Cerebellar nuclear complex (tissue), 1 donor: ENCODE results near the gene IVD.

Experiments
- DNase-seq, 2 experiments: peaks; one replicate each; lab custom pipeline; 2025; lab: John Stamatoyannopoulos, UW

The IVD gene

DNA sequence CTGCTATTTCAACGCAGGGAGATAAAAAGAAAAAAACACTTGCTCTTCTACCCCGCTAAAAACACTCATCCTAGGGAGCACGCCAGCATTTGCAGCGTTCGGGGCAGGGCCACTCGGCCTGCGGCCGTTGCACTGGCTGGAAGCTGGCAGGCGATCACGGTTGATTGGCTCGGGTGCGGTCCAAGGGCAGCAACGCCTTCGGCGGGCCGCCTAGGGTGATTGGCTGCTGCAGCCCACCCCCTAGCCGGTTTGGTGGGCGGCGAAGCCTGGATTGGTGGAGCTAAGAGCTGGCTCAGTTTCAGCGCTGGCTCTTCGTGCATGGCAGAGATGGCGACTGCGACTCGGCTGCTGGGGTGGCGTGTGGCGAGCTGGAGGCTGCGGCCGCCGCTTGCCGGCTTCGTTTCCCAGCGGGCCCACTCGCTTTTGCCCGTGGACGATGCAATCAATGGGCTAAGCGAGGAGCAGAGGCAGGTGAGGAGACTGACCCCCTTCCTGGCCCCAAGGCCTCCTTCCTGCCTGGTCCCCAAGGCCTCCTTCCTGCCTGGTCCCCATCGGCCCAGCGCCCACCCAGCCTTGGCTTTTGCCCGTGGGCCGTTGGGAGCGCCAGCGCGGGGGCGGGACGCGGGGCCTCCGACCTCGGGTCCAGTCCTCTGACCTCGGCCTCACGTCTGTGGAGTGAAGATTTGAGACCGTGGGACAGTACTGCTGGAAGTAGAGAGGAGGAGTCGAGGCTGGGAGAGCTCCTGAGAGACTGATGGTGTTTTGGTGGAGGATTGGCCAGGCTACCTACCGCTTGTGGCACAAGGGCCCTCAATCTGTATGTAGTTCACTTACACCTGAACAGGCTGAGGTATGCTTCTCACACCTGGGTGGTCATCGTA lies at the start of gene IVD:
Gene IVD, plus strand, starts transcription at position 295 of the 881 bp plus-strand sequence. Its CDS starts 33 bp downstream, at position 328.
- peak; percentile 75 to 97 for DNase-seq

DNA sequence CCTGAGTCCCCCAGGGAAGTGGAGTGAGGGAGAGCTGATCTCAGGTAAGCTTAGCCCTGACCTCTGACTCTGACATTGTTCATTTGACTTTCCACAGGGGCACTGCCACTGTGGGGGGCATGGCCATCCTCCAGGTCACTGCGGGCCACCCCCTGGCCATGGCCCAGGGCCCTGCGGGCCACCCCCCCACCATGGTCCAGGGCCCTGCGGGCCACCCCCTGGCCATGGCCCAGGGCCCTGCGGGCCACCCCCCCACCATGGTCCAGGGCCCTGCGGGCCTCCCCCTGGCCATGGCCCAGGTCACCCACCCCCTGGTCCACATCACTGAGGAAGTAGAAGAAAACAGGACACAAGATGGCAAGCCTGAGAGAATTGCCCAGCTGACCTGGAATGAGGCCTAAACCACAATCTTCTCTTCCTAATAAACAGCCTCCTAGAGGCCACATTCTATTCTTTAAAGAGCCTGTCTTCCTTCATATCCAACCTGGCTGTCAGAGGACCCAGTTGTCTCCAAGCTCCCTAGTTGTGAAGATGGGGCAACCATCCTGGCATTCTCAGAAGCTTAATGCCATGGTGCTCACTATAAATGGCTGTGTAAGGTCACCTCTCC lies 49.5 kb upstream of the IVD start:
- DNase-seq, result no peak

DNA sequence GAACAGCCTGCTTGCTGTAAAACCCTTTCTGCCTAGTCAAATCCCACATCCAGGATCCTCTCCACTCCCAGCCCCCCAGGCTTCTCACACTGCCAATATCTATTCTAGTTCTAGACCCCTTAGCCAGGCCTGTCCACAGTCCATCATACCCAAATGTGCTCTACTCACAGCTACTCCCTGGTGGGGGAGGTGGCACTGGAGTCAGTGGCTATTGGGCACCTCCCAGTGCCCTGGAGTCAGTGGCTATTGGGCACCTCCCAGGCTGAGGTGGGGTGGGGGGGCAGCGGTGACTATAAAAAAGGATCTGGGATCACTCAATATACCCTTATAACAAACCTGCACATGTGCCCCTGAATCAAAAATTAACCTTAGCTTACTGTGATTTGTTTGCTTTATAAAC lies 48.3 kb upstream of the IVD start:
- no peak for DNase-seq

DNA sequence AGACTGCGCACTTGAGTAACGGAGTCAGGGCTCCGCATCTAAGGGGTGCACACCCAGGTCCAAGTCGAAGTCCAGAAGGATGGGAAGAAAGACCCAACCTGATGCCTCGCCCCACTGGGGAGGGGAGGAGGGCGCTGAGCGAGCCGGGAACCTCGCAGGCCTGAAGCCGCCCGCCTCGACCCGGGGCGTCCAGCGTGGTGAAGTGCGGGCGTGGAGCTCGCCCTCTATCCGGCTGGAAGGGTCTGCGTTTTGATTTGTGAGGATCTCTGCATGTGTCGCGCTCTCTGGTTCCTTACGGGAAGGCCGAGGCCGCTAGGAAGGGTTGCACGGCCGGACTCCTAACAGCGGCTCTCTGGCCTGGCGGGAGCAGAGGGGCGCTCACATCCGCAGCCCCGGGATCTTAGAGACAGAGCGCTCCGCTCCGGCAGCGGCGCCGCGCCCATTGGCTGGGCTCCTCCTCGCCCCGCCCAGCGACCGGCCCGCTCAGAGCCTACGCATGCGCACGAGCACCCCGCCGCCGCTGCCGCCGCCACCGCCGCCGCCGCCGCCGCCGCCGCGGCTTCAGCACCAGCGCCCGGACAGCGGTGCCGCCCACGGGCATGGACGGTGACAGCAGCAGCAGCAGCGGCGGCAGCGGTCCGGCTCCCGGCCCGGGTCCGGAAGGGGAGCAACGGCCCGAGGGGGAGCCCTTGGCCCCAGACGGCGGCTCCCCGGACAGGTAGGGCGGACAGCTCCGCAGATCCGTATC lies 47.7 kb upstream of the IVD start, which contains the start of gene DISP2:
Gene DISP2, plus strand, starts transcription at position 497 of the 748 bp plus-strand sequence. Its CDS starts 103 bp downstream, at position 600.
- DNase-seq, result peak in 1 of 2 experiments; percentile 17

DNA sequence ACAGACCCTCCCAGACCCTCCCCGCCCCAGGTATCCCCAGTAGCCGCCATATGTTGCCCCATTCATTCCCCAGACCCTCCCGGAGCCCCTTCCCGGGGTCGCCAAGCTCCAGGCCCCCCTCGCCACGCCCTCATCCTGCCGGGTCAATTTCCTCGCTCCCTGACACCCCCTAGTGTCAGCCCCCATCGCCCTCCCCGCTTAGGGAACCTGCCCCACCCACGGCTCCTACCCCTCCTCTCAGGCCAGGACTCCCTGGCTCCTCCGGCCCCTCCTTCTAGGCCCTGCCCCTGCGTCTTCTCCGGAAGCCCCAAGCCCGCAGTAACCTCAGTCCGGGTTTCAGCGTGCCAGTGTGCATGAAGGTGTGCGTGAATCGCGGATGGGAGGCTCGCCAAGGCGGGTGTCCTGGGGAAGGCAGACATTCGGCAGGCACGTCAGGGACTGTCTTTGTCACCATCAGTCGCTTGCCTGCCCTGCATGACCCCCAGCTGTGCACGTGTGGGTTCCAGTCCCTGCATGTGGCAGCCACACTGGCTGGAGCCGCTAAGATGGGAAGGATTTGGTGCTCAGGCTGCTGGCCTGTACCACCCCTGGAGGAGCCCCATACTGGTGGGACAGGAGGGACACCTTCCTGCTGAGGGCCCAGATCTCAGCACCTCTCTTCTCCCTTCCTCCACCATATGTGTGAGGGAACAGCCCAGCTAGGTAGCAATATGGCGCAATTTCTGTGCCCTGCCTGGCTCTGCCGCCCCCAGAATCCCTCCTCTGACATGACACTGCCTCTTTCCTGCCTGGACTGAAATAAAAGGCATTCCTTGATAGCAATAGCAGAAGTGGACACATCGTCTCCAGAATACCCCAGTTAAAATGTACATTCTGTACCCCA lies 46.9 kb upstream of the IVD start:
- DNase-seq, result peak in 1 of 2 experiments; percentile 35

DNA sequence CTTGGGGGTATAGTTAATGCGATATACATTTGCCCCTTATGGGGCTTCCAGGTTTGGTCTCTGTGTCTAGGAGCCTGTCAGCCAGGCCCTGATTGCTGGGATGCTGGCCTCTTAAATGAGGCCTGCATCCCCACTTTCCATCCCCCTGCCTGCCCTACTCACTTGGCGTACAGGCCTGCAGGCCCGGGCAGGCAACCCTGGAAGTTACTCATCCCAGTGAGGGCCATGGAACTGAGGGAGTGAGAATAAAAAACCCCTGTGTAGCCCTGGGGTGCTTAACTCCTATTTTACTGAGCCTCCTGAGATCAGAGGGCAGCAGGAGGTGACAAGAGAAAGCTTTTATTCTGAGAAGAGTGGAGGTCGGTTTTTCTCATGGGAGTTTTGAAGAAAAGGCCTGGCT lies 45.6 kb upstream of the IVD start:
- DNase-seq, result no peak

DNA sequence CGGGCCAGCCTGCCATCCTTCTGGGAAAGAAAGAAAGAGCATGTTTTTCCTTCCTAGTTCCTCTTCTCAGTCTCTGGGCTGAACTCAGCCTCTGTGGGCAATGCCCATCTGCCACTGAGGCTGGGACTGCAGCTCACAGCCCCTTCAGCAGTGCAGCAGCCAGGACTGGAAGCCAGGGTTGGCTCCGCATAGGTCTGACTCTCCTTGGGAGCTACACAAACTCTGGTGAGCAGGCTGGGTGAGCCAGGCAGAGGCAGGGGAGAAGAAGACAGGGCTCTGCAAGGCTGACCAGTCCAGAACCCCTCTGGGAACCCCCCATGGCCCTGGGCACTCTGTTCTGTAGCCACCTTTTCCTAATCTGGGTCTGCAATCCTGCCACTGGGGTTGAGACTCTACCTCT lies 44.0 kb upstream of the IVD start:
- no peak for DNase-seq

DNA sequence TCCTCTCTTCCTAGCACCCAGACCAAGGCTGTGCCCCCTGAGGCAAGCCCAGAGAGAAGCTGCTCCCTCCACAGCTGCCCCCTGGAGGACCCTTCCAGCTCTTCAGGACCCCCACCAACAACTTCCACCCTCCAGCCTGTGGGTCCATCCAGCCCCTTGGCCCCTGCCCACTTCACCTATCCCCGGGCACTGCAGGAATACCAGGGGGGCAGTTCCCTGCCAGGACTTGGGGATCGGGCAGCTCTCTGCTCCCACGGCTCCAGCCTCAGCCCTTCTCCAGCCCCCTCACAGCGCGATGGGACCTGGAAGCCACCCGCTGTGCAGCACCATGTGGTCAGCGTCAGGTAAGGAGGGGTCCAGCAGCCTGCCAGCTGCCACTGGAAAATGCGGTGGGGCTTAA lies 42.0 kb upstream of the IVD start:
- no peak for DNase-seq

DNA sequence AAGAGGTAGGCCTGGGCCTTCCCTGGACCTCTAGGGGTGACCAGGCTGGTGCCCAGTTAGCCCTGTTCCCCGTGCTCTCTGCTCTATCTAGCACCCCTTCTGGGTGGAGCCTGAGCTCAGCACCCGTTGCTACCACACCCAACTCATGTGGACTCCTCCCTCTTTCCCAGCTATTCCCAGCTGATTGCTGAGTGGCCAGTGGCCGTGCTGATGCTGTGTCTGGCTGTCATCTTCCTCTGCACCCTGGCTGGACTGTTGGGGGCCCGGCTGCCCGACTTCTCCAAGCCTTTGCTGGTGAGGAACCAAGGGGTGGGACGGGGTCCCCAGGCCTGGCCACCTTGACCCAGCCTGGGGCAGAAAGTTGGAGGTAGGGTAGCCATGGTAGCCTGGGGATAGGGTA lies 41.3 kb upstream of the IVD start:
- DNase-seq, result no peak

DNA sequence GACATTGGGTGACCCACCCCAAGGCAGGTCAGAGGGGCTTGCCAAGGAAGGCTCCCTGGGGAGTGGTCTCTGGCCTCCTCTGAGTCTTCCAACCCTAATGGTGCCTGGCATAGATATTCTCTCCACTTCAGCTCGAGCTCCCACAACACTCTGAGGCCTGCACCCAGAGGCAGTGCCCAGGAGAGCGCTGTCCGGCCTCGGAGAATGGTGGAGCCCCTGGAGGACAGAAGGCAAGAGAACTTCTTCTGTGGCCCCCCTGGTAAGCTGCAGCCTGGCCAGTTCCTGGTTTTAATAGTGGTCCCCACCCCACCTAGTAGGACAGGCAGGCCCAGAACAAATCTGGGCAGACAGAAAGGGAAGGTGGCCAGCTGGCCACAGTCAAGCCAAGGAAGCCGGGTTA lies 40.6 kb upstream of the IVD start:
- no peak for DNase-seq

DNA sequence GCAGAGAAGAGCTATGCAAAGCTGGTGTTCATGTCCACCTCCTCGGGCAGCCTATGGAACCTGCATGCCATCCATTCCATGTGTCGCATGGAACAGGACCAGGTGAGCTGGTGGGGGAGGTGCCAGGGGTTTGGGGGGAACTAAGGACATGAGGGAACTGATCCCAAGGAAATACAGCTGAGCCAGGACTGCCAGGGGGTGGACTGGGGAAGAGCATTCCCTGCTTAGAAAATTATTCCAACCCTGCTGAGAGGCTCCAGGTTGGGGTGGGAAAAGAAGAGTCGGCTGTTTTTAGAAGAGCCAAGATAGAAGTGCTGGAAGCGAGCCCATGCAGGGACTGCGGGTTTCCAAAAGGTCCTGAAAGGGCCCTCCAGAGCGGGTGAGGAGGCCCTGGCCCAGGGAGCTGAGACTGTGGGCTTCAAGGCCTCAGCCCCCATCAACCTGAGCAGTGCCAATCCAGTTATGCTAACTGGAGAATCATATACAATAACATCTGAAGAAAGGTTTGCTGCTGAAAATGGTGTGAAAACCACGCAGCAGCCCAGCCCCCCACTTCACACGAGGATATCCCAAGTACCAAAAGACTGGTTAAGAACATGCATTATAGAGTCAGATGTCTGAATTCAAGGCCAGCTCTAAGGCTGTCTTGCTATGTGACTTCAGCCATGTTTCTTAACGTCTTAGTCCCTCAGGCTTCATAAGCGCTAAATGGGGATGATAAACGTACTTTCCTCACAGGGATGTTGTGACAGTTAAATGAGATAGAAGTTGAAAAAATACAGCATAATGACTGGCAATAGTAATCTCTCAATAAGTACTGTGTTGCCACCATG lies 39.8 kb upstream of the IVD start:
- DNase-seq, result no peak

DNA sequence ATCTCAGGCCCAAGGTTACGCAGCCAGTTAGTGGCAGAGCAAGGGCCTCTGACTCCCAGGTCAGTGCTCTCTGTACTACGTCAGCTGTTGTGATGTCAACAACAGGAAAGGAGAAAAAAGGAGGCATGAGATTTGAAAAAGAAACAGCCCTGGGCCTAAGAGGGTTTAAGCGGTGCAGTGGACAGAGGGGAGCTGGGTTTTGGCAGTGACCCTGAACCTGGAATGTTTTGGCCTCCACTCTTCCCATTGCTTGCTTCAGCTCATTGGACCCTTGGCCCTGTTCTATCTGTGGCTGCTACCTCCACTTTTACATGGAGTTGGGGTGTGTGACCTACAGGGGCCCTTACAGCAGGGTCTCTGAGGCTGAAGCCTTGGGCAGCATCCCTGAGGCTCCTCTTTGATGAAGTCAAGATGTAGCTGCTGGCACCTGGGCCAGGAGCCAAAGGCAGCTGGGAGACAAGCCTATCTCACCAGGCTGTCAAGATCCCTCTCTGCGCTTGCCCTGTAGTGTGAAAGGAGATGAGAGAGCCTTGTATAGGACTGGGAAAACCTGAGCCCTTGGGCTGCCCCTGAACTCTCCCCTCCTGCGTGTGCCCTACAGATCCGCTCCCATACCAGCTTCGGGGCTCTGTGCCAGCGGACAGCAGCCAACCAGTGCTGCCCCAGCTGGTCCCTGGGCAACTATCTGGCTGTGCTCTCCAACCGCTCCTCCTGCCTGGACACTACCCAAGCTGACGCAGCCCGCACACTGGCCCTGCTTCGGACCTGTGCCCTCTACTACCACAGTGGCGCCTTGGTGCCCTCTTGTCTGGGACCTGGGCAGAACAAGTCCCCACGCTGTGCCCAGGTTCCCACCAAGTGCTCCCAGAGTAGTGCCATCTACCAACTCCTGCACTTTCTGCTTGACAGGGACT lies 38.9 kb upstream of the IVD start:
- peak; percentile 45 to 78 for DNase-seq

DNA sequence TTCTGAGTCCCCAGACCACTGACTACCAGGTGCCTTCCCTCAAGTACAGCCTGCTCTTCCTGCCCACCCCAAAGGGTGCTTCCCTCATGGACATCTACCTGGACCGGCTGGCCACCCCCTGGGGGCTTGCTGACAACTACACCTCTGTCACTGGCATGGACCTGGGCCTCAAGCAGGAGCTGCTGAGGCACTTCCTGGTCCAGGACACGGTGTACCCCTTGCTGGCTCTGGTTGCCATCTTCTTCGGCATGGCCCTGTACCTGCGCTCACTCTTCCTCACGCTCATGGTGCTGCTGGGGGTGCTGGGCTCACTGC lies 38.3 kb upstream of the IVD start:
- no peak for DNase-seq

DNA sequence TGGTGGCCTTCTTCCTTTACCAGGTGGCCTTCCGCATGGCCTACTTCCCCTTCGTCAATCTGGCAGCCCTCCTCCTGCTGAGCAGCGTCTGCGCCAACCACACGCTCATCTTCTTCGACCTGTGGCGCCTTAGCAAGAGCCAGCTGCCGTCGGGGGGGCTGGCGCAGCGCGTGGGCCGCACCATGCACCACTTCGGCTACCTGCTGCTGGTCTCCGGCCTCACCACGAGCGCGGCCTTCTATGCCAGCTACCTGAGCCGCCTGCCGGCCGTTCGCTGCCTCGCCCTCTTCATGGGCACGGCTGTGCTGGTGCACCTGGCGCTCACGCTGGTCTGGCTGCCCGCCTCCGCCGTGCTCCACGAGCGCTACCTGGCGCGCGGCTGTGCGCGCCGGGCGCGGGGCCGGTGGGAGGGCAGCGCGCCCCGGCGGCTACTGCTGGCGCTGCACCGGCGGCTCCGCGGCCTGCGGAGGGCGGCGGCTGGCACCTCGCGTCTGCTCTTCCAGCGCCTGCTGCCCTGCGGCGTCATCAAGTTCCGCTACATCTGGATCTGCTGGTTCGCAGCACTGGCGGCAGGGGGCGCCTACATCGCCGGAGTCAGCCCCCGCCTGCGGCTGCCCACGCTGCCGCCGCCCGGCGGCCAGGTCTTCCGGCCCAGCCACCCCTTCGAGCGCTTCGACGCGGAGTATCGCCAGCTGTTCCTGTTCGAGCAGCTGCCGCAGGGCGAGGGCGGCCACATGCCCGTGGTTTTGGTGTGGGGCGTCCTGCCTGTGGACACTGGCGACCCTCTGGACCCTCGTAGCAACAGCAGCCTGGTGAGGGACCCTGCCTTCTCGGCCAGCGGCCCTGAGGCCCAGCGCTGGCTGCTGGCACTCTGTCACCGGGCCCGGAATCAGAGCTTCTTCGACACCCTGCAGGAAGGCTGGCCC lies 37.6 kb upstream of the IVD start:
- peak in 1 of 2 experiments; percentile 34 for DNase-seq

DNA sequence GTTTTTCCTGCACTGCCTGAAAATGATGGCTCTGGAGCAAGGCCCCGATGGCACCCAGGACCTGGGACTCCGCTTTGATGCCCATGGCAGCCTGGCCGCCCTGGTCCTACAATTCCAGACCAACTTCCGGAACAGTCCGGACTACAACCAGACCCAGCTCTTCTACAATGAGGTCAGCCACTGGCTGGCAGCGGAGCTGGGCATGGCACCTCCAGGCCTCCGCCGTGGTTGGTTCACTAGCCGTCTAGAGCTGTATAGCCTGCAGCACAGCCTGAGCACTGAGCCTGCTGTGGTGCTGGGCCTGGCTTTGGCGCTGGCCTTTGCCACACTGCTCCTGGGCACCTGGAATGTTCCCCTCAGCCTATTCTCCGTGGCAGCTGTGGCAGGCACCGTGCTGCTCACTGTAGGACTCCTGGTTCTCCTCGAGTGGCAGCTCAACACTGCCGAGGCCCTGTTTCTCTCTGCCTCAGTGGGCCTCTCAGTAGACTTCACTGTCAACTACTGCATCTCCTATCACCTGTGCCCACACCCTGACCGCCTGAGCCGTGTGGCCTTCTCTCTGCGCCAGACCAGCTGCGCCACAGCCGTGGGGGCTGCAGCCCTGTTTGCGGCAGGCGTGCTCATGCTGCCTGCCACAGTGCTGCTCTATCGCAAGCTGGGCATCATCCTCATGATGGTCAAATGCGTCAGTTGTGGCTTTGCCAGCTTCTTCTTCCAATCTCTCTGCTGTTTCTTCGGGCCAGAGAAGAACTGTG lies 36.7 kb upstream of the IVD start:
- DNase-seq, result no peak

DNA sequence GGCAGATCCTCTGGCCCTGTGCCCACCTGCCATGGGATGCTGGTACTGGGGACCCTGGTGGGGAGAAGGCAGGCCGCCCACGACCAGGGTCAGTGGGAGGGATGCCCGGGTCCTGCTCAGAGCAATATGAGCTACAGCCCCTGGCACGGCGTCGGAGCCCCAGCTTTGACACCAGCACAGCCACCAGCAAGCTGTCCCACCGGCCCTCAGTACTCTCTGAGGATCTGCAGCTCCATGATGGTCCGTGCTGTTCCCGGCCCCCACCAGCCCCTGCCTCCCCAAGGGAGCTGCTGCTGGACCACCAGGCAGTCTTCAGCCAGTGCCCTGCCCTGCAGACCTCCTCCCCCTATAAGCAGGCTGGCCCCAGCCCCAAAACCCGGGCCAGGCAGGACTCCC lies 36.1 kb upstream of the IVD start:
- no peak for DNase-seq

DNA sequence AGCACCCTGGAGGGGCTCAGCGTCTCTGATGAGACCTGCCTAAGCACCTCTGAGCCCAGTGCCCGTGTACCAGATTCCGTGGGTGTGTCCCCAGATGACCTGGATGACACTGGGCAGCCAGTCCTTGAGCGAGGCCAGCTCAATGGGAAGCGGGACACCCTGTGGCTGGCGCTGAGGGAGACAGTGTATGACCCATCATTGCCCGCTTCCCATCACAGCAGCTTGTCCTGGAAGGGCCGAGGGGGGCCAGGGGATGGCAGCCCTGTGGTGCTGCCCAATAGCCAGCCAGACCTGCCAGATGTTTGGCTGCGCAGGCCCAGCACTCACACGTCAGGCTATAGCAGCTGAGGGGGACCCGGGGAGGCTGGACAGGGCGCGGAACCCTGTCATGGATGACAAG lies 35.6 kb upstream of the IVD start:
- no peak for DNase-seq

DNA sequence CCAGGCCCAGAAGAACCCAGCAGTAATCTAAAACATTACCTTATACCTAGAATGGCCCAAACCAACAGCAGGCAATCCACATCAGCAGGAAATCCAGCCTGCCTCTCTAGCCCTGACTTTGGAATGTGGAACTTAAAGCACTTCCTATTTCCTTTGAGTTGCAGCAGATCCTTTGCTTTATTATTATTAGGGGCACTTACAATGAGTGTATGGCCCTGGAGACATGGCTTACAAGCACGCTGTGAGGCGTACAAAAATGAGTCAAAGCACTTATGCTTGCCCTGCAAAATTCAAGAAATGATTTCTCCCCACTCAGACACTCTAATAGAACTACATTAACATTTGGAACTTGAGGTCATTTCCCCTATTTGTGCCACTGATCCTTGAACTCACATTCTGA lies 32.6 kb upstream of the IVD start:
- no peak for DNase-seq
